CD14-positive monocyte (primary cell): Measurements from ENCODE around the gene ODAD3. TPM values are rescaled to one million over a fixed set of nuclear protein-coding genes. Genes with fewer than 3 reads are reported as not detected.
"Not testable (repeated sequence)": the region's sequence is repeated elsewhere in the genome, so short reads cannot be mapped to it uniquely, and the experiment has no call there.

Source experiments
- DNase-seq, 3 donors: peaks; one replicate each; pipeline ENCODE4 v3.0.0-alpha.2; 2011 to 2022
- H2AFZ ChIP-seq: 2 replicates; pipeline ENCODE4 v1.6.0; 2012; ENCODE audit warnings: mild to moderate bottlenecking, low read depth, low read length, inconsistent platforms; ENCODE audit not compliant: insufficient read depth, poor library complexity, severe bottlenecking
- H3K27ac ChIP-seq, 2 donors: 1 replicate in 1 of 2; 2 replicates in 1 of 2; pipeline ENCODE4 v1.5.1; 2012 to 2013; ENCODE audit warnings: low read length in 2 of 2, control low read depth in 1 of 2, inconsistent platforms in 1 of 2, low read depth in 1 of 2, mild to moderate bottlenecking in 1 of 2
- H3K27me3 ChIP-seq, 2 donors: one replicate each; pipeline versions ENCODE4 v1.6.0 to v1.6.1; 2011 to 2013; ENCODE audit warnings: low read length in 2 of 2; ENCODE audit not compliant: control insufficient read depth in 2 of 2, insufficient read depth in 2 of 2
- H3K36me3 ChIP-seq, 2 donors: replicated peaks in 1 of 2; 1 replicate in 1 of 2; 2 replicates in 1 of 2; pipeline versions ENCODE4 v1.5.1 to v1.6.1; 2012 to 2013; ENCODE audit warnings: low read length in 2 of 2, control low read depth in 1 of 2, inconsistent platforms in 1 of 2, mild to moderate bottlenecking in 1 of 2; ENCODE audit not compliant: insufficient read depth in 2 of 2, control insufficient read depth in 1 of 2
- H3K4me1 ChIP-seq, 2 donors: 1 replicate in 1 of 2; 2 replicates in 1 of 2; pipeline versions ENCODE4 v1.5.1 to v1.6.1; 2012 to 2013; ENCODE audit warnings: low read length in 2 of 2, control low read depth in 1 of 2, inconsistent platforms in 1 of 2, mild to moderate bottlenecking in 1 of 2, moderate library complexity in 1 of 2; ENCODE audit not compliant: insufficient read depth in 2 of 2, control insufficient read depth in 1 of 2
- H3K4me2 ChIP-seq: replicated peaks from 2 replicates; pipeline ENCODE3; 2012; ENCODE audit warnings: low read length, moderate library complexity, mild to moderate bottlenecking; ENCODE audit not compliant: poor library complexity, severe bottlenecking; ENCODE audit errors: extremely low read depth
- H3K4me3 ChIP-seq, 3 experiments: fragments of 200-600 bp in 1 of 3; sonication (generic) in 1 of 3; replicated peaks in 1 of 3; 1 replicate in 2 of 3; 2 replicates in 1 of 3; pipeline ENCODE4 v1.5.1; 2011 to 2013; ENCODE audit warnings: low read length in 3 of 3, mild to moderate bottlenecking in 3 of 3, control low read depth in 2 of 3, low read depth in 2 of 3, inconsistent platforms in 1 of 3, moderate library complexity in 1 of 3
- H3K79me2 ChIP-seq: 2 replicates; pipeline ENCODE4 v1.6.0; 2012; ENCODE audit warnings: mild to moderate bottlenecking, control low read depth, inconsistent platforms, low read length, moderate library complexity; ENCODE audit not compliant: insufficient read depth
- H3K9ac ChIP-seq: 2 replicates; pipeline ENCODE4 v1.6.0; 2017; ENCODE audit warnings: low read length, mild to moderate bottlenecking; ENCODE audit not compliant: insufficient read depth, poor library complexity, severe bottlenecking
- H3K9me3 ChIP-seq, 2 donors: replicated peaks in 1 of 2; 1 replicate in 1 of 2; 2 replicates in 1 of 2; pipeline versions ENCODE4 v1.5.1 to v1.6.1; 2012 to 2013; ENCODE audit warnings: low read length in 2 of 2, control low read depth in 1 of 2; ENCODE audit not compliant: control insufficient read depth in 1 of 2, insufficient read depth in 1 of 2
- H4K20me1 ChIP-seq: 2 replicates; pipeline ENCODE4 v1.6.0; 2012; ENCODE audit warnings: mild to moderate bottlenecking, low read length, control low read depth, moderate library complexity; ENCODE audit not compliant: insufficient read depth
- H3K27ac Mint-ChIP-seq, 7 donors: one replicate each; pipeline ENCODE4 v1.8.0; 2020; ENCODE audit warnings: mild to moderate bottlenecking in 7 of 7, mixed read lengths in 7 of 7, moderate library complexity in 6 of 7, inconsistent platforms in 2 of 7
- H3K27me3 Mint-ChIP-seq, 3 donors: one replicate each; pipeline ENCODE4 v1.8.0; 2021 to 2022; ENCODE audit warnings: low read depth in 3 of 3, mild to moderate bottlenecking in 3 of 3, mixed read lengths in 3 of 3, moderate library complexity in 3 of 3, inconsistent platforms in 1 of 3
- H3K36me3 Mint-ChIP-seq, 2 donors: one replicate each; pipeline ENCODE4 v1.8.0; 2020; ENCODE audit warnings: mixed read lengths in 2 of 2, inconsistent platforms in 1 of 2, mild to moderate bottlenecking in 1 of 2
- H3K4me1 Mint-ChIP-seq: one replicate; pipeline ENCODE4 v1.8.0; 2020; ENCODE audit warnings: mild to moderate bottlenecking, mixed read lengths
- H3K4me3 Mint-ChIP-seq, 2 donors: one replicate each; pipeline ENCODE4 v1.8.0; 2020; ENCODE audit warnings: mild to moderate bottlenecking in 2 of 2, mixed read lengths in 2 of 2, moderate library complexity in 1 of 2
- H3K9me3 Mint-ChIP-seq, 7 donors: one replicate each; pipeline ENCODE4 v1.8.0; 2020 to 2022; ENCODE audit warnings: mixed read lengths in 7 of 7, mild to moderate bottlenecking in 6 of 7, moderate library complexity in 6 of 7, inconsistent platforms in 2 of 7
- WGBS: methylation state at CpG from one replicate; pipeline ENCODE4 v1.1.5; 2013; ENCODE audit warnings: missing lambda C conversion rate; ENCODE audit not compliant: insufficient coverage; 5-methylcytosine and 5-hydroxymethylcytosine counted together
- intact Hi-C, 2 donors: fragments of 100-400 bp; cut with micrococcal nuclease; formaldehyde crosslinking; loops; one replicate each; pipeline versions ENCODE4 v1.15.0 to v1.15.1; 2023
- polyA plus RNA-seq, 3 donors: library from polyadenylated mRNA; depleted of rRNA in 1 of 3; unstranded in 2 of 3; stranded (reverse) in 1 of 3; fragments of 300-500 nt in 2 of 3; fragments of >200 nt in 1 of 3; fragmentation: Illumina TruSeq in 2 of 3; gene quantifications; 1 replicate in 2 of 3; 2 replicates in 1 of 3; pipeline ENCODE4 v1.2.3, GENCODE V29; 2012 to 2021
- TF ChIP-seq, protein P1 (sequence below): fragments of 200-600 bp; IDR thresholded peaks from one replicate; pipeline ENCODE4 v1.8.0; 2022; ENCODE audit warnings: antibody characterized with exemption, mild to moderate bottlenecking

Gene ODAD3
- polyA plus RNA-seq, 3 donors = 0.43 to 0.88 (median 0.61) TPM

DNA sequence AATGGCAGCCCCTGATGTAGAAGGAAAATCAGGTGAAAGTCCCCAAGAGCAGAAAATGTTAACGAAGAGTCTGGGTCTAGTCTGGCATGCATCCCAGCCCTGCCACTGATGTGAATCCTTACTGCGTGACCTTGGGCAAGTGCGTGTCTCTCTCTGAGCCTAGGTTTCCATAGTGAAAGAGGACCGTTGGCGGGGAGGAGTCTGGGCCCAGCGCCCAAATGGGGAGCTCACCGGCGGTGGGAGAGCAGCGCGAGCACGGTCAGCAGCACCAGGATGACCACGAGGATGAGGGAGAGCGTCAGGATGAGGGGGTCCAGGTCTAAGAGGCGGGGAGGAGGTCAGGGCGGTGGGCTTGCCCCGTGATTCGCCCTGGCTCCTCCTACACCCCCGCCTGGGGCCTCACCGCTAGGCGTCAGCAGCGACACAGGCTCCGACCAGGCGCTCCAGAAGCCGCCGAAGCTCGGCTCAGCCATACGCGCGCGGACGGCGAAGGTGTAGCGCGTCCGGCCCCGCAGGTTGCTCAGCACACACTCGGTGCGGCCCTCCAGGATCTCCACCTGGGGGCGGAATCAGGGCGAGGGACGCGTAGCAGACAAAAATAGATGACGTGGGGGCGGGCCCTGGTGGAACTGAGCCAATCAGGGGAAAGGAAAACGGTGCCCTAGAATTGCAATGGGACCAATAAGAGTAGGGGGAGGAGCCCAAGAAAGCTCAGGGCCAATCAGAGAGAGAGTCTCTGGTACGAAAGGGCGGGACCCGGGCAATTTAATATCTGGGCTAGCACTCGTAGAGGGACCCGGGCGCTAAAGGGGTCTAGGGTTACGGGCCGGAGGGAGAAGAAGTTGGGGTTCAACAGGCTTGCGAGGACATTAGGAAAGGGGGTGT is 54.0 kb downstream of the ODAD3 start:
- H3K27ac Mint-ChIP-seq = peak overlapping the region; percentile 97 to 100 (median 99)
- under 1% methylated on average over 54 of the region's 54 CpGs for WGBS
- Histone ChIP-seq H3K9ac (peak overlapping the region; percentile 83), H2AFZ (peak overlapping the region; percentile 80), H3K9me3 (no peaks in the 10 kb centered on the region), H4K20me1 (no peaks in the 10 kb centered on the region), H3K4me1 (peaks cover 69 to 89% of the 10 kb centered on the region in 2 donors), H3K79me2 (peaks cover 46% of the 10 kb centered on the region), H3K36me3 (no peaks in the 10 kb centered on the region), H3K4me2 (peak overlapping the region; percentile 92), H3K27ac (peak overlapping the region; percentile 81 to 95), H3K4me3 (peak overlapping the region; percentile 68 to 87 (median 72)), H3K27me3 (peaks cover 0 to 19% of the 10 kb centered on the region in 2 donors)
- intact Hi-C loops = loop anchor here (5.0 kb wide), 2 partner anchors 41 to 89 kb away; no protein-coding TSS in a partner anchor
- peak; percentile 91 to 95 (median 92) for DNase-seq
- H3K27me3 Mint-ChIP-seq = peaks cover 16 to 28% (median 21%) of the 10 kb centered on the region in 3 donors
- peak overlapping the region; percentile 92 to 100 for H3K4me3 Mint-ChIP-seq
- H3K36me3 Mint-ChIP-seq = peaks cover 7 to 15% of the 10 kb centered on the region in 2 donors
- peaks cover 57% of the 10 kb centered on the region for H3K4me1 Mint-ChIP-seq
- TF ChIP-seq, protein P1, sequence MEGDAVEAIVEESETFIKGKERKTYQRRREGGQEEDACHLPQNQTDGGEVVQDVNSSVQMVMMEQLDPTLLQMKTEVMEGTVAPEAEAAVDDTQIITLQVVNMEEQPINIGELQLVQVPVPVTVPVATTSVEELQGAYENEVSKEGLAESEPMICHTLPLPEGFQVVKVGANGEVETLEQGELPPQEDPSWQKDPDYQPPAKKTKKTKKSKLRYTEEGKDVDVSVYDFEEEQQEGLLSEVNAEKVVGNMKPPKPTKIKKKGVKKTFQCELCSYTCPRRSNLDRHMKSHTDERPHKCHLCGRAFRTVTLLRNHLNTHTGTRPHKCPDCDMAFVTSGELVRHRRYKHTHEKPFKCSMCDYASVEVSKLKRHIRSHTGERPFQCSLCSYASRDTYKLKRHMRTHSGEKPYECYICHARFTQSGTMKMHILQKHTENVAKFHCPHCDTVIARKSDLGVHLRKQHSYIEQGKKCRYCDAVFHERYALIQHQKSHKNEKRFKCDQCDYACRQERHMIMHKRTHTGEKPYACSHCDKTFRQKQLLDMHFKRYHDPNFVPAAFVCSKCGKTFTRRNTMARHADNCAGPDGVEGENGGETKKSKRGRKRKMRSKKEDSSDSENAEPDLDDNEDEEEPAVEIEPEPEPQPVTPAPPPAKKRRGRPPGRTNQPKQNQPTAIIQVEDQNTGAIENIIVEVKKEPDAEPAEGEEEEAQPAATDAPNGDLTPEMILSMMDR = peak; percentile 80
- H3K9me3 Mint-ChIP-seq = peaks cover 0 to 4% (median 0%) of the 10 kb centered on the region in 7 donors

DNA sequence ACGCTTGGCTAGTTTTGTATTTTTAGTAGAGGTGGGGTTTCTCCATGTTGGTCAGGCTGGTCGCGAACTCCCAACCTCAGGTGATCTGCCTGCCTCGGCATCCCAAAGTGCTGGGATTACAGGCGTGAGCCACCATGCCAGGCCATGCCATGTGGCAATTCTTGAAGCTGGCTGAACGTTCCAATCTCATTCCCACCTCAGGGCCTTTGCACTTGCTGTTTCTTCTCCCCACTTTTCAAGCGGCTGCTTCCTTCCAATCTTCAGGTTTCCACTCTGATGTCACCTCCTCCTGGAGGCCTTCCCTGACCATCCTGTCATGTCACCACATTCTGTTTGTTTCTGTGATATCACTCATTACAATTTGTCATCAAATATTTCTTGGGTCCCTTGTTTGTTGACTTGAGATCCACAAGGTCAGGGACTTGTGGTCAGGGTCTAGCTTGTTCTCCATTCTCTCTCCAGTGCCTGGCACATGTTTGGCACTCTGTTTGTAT is 55.0 kb downstream of the ODAD3 start:
- H3K4me3 Mint-ChIP-seq = peak overlapping the region; percentile 92 to 100
- Histone ChIP-seq H4K20me1 (no peaks in the 10 kb centered on the region), H3K36me3 (no peaks in the 10 kb centered on the region), H3K4me1 (peaks cover 76 to 97% of the 10 kb centered on the region in 2 donors), H3K9me3 (no peaks in the 10 kb centered on the region), H3K27me3 (peaks cover 0 to 19% of the 10 kb centered on the region in 2 donors), H3K9ac (no peak overlapping the region), H3K79me2 (peaks cover 55% of the 10 kb centered on the region), H3K4me2 (peak overlapping the region; percentile 92), H3K4me3 (peak overlapping the region in 1 of 3 experiments; percentile 87), H3K27ac (peak overlapping the region in 1 of 2 donors; percentile 95), H2AFZ (no peak overlapping the region)
- peaks cover 57% of the 10 kb centered on the region for H3K4me1 Mint-ChIP-seq
- peak overlapping the region; percentile 97 to 100 (median 99) for H3K27ac Mint-ChIP-seq
- H3K9me3 Mint-ChIP-seq = peaks cover 0 to 4% (median 0%) of the 10 kb centered on the region in 7 donors
- H3K36me3 Mint-ChIP-seq = peaks cover 7 to 15% of the 10 kb centered on the region in 2 donors
- intact Hi-C loops = loop anchor here (5.0 kb wide), 2 partner anchors 42 to 88 kb away; no protein-coding TSS in a partner anchor
- TF ChIP-seq, protein P1 = no peak
- WGBS = 96% methylated on average over 6 of the region's 7 CpGs
- peaks cover 16 to 28% (median 21%) of the 10 kb centered on the region in 3 donors for H3K27me3 Mint-ChIP-seq
- DNase-seq = no peak

GRCh38 chr19:11379269-11379845 is 55.6 kb downstream of the ODAD3 start:
- H2AFZ ChIP-seq, intact Hi-C loops, H3K9ac ChIP-seq, H3K9me3 Mint-ChIP-seq, H4K20me1 ChIP-seq, H3K4me2 ChIP-seq, H3K36me3 ChIP-seq, H3K9me3 ChIP-seq, DNase-seq, H3K4me3 Mint-ChIP-seq, H3K4me3 ChIP-seq: not testable (repeated sequence)
- H3K27ac ChIP-seq = peak overlapping the region in 1 of 2 donors; percentile 95
- peaks cover 75 to 96% of the 10 kb centered on the region in 2 donors for H3K4me1 ChIP-seq
- H3K36me3 Mint-ChIP-seq = peaks cover 7 to 15% of the 10 kb centered on the region in 2 donors
- H3K27me3 ChIP-seq = peaks cover 0 to 19% of the 10 kb centered on the region in 2 donors
- peaks cover 55% of the 10 kb centered on the region for H3K79me2 ChIP-seq
- peaks cover 51% of the 10 kb centered on the region for H3K4me1 Mint-ChIP-seq
- peaks cover 16 to 26% (median 17%) of the 10 kb centered on the region in 3 donors for H3K27me3 Mint-ChIP-seq
- peak overlapping the region in 5 of 7 donors; percentile 50 to 100 (median 98) for H3K27ac Mint-ChIP-seq
- 88% methylated on average over 3 of the region's 14 CpGs for WGBS
